ENCODE data around the gene MRPL4. TPM values are rescaled to one million over a fixed set of nuclear protein-coding genes. Genes with fewer than 3 reads are reported as not detected.

Gene MRPL4
- total RNA-seq, 3 donors from 2014 or later, result 40.2 to 57.7 (median 52.7) TPM

DNA sequence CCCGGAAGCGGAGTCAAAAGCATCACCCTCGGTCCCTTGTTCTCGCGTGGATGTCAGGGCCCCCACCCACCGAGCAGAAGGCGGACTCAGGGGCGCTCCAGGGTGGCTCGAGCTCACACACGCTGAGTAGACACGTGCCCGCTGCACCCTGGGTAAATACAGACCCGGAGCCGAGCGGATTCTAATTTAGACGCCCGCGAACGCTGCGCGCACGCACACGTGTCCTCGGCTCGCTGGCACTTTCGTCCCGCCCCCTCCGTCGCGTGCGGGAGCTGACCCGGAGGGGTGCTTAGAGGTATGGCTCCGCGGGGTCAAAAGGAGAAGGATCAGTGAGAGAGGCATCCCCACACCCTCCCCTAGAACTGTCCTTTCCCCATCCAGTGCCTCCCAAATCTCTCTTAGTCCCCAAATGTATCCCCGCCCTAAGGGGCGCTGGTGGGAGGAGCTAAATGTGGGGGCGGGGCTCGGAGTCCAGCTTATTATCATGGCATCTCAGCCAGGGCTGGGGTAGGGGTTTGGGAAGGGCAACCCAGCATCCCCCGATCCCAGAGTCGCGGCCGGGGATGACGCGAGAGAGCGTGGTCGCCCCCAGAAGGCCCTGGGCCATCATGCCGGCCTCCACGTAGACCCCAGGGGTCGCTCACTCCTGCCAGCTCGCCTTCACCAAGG lies 37.3 kb downstream of the MRPL4 start:
- Histone ChIP-seq H3K9me3 (no peaks in the 10 kb centered on the region), H3K36me3 (no peaks in the 10 kb centered on the region), H3K27me3 (peaks cover 20 to 58% of the 10 kb centered on the region in 2 donors), H3K27ac (peak overlapping the region in 1 of 2 donors; percentile 0), H3K4me3 (peak overlapping the region; percentile 7 to 72 (median 54)), H3K4me1 (peaks cover 22% of the 10 kb centered on the region in 2 donors)
- intact Hi-C loops (cut with DNase I; ENCODE audit: low total_unique reads), result no loop called here
- no peak for DNase-seq (ENCODE audit: low spot score in 2 of 2)
- TF ChIP-seq POLR2AphosphoS5 (IDR thresholded peaks at IDR 0.05), result no peak

DNA sequence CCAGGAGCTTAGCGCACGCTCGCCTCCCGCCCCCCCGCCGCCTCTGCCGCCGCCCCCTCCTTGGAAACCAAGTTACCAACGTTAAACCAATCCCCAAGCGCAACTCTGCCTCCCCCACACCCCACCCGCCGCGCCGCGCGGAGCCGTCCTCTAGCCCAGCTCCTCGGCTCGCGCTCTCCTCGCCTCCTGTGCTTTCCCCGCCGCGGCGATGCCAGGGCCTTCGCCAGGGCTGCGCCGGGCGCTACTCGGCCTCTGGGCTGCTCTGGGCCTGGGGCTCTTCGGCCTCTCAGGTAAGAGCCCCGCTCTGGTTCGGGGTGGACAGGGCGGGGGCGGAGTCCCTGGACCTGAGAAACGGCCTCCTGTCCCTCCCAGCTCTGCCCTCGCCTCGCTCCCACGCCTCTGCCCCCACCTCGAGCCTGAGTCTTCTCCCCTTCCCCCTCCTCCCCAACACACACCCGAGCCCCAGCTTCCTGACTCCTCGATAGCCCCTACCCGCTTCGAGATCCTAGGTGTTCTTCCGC lies 37.9 kb downstream of the MRPL4 start, which contains the start of gene ICAM5:
Gene ICAM5 (plus strand): TSS at position 117 of the 521 bp plus-strand sequence. CDS start 92 bp downstream, at position 209.
- DNase-seq (ENCODE audit: low spot score in 2 of 2), result no peak
- peaks cover 20 to 64% of the 10 kb centered on the region in 2 donors for H3K27me3 ChIP-seq
- H3K36me3 ChIP-seq, result no peaks in the 10 kb centered on the region
- H3K4me3 ChIP-seq, result peak within 1 kb of the TSS; percentile 26 to 72 (median 54)
- H3K4me1 ChIP-seq, result peaks cover 22% of the 10 kb centered on the region in 2 donors
- peak within 1 kb of the TSS in 1 of 2 donors; percentile 0 for H3K27ac ChIP-seq
- no peak for TF ChIP-seq POLR2AphosphoS5 (IDR thresholded peaks at IDR 0.05)
- TF ChIP-seq, protein P1, sequence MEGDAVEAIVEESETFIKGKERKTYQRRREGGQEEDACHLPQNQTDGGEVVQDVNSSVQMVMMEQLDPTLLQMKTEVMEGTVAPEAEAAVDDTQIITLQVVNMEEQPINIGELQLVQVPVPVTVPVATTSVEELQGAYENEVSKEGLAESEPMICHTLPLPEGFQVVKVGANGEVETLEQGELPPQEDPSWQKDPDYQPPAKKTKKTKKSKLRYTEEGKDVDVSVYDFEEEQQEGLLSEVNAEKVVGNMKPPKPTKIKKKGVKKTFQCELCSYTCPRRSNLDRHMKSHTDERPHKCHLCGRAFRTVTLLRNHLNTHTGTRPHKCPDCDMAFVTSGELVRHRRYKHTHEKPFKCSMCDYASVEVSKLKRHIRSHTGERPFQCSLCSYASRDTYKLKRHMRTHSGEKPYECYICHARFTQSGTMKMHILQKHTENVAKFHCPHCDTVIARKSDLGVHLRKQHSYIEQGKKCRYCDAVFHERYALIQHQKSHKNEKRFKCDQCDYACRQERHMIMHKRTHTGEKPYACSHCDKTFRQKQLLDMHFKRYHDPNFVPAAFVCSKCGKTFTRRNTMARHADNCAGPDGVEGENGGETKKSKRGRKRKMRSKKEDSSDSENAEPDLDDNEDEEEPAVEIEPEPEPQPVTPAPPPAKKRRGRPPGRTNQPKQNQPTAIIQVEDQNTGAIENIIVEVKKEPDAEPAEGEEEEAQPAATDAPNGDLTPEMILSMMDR (IDR thresholded peaks at IDR 0.05), result no peak
- TF ChIP-seq POLR2A (IDR thresholded peaks at IDR 0.05), result no peak
- H3K9me3 ChIP-seq, result no peaks in the 10 kb centered on the region
- intact Hi-C loops (cut with DNase I; ENCODE audit: low total_unique reads), result no loop called here

DNA sequence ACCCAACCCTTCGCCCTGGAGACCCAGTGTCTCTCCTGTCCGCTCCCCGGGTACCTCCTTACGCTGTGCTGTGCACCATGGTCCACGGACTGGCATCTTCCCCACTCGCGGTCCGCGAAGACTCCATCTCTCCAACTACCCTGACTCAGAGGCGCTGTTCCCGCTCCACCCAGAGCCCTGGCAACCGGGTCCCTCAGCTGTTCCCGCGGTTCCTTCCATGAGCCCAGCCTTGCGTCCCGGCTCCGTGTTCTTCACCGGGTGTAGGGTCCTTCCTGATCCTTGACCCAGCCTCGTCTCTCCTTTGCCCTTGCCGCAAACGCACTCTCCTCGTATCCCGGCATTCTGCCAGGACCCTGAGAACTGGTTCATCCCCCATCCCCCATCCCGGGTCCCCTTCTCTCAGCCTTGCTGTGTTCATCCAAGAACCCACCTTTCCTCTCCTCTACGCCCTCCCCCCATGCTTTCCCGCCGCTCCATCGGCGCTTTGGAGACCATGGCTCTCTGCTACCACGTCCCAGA lies 38.4 kb downstream of the MRPL4 start:
- no peaks in the 10 kb centered on the region for H3K9me3 ChIP-seq
- intact Hi-C loops (cut with DNase I; ENCODE audit: low total_unique reads), result no loop called here
- peaks cover 26% of the 10 kb centered on the region in 2 donors for H3K4me1 ChIP-seq
- H3K4me3 ChIP-seq, result peak overlapping the region; percentile 26 to 72 (median 54)
- H3K27ac ChIP-seq, result no peak overlapping the region
- H3K27me3 ChIP-seq, result peaks cover 23 to 69% of the 10 kb centered on the region in 2 donors
- H3K36me3 ChIP-seq, result no peaks in the 10 kb centered on the region
- no peak for DNase-seq (ENCODE audit: low spot score in 2 of 2)
- TF ChIP-seq POLR2AphosphoS5 (IDR thresholded peaks at IDR 0.05) (no peak), POLR2A (IDR thresholded peaks at IDR 0.05) (no peak)
- TF ChIP-seq, protein P1 (IDR thresholded peaks at IDR 0.05), result no peak

DNA sequence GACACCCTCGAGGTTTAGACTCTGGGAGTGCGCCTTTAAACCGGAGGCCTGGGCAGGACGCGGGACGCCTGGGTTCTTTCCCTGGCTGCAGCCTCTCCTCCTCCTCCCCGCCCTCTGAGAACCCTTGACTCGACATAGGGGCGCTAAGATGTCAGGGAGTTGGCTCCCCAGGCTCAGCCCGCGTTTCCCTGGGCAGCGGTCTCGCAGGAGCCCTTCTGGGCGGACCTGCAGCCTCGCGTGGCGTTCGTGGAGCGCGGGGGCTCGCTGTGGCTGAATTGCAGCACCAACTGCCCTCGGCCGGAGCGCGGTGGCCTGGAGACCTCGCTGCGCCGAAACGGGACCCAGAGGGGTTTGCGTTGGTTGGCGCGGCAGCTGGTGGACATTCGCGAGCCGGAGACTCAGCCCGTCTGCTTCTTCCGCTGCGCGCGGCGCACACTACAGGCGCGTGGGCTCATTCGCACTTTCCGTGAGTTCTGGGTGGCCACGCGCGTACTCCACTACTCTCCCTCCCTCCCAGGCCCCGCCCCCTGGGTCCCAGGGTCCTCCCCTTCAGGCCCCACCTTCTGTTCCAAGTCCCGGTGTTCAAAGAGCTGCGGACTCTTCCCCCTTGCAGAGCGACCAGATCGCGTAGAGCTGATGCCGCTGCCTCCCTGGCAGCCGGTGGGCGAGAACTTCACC lies 39.0 kb downstream of the MRPL4 start:
- Histone ChIP-seq H3K27me3 (peaks cover 24 to 75% of the 10 kb centered on the region in 2 donors), H3K9me3 (no peaks in the 10 kb centered on the region), H3K27ac (peak overlapping the region in 1 of 2 donors; percentile 32), H3K4me1 (peaks cover 27 to 32% of the 10 kb centered on the region in 2 donors), H3K36me3 (no peaks in the 10 kb centered on the region), H3K4me3 (peak overlapping the region; percentile 26 to 72 (median 54))
- TF ChIP-seq, protein P1 (IDR thresholded peaks at IDR 0.05), result no peak
- TF ChIP-seq POLR2A (IDR thresholded peaks at IDR 0.05) (no peak), POLR2AphosphoS5 (IDR thresholded peaks at IDR 0.05) (no peak)
- intact Hi-C loops (cut with DNase I; ENCODE audit: low total_unique reads), result no loop called here
- peak in 1 of 2 donors; percentile 51 for DNase-seq (ENCODE audit: low spot score in 2 of 2)

DNA sequence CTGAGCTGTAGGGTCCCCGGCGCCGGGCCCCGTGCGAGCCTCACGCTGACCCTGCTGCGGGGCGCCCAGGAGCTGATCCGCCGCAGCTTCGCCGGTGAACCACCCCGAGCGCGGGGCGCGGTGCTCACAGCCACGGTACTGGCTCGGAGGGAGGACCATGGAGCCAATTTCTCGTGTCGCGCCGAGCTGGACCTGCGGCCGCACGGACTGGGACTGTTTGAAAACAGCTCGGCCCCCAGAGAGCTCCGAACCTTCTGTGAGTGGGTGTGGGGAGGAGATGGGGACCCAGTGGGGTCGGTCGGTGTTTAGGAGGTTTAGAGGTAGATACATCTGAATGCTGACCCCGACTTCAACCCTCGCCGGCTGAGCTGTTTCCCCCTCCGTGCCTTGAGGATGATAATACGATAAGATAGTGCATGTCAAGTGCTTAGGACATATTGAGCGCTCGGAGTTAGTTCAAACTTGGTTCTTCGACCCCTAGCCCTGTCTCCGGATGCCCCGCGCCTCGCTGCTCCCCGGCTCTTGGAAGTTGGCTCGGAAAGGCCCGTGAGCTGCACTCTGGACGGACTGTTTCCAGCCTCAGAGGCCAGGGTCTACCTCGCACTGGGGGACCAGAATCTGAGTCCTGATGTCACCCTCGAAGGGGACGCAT lies 39.7 kb downstream of the MRPL4 start:
- H3K36me3 ChIP-seq, result no peaks in the 10 kb centered on the region
- H3K27ac ChIP-seq, result peak overlapping the region; percentile 25 to 32
- H3K4me3 ChIP-seq, result peak overlapping the region; percentile 26 to 72 (median 54)
- peaks cover 27 to 33% of the 10 kb centered on the region in 2 donors for H3K4me1 ChIP-seq
- peaks cover 24 to 82% of the 10 kb centered on the region in 2 donors for H3K27me3 ChIP-seq
- no peaks in the 10 kb centered on the region for H3K9me3 ChIP-seq
- TF ChIP-seq POLR2A (IDR thresholded peaks at IDR 0.05) (no peak), POLR2AphosphoS5 (IDR thresholded peaks at IDR 0.05) (no peak)
- TF ChIP-seq, protein P1 (IDR thresholded peaks at IDR 0.05), result no peak
- intact Hi-C loops (cut with DNase I; ENCODE audit: low total_unique reads), result no loop called here
- DNase-seq (ENCODE audit: low spot score in 2 of 2), result no peak

All from breast epithelium (tissue), 4 donors.